GM12872 (cell line): Measurements from ENCODE around the gene MAML3.

Experiments used
- TF ChIP-seq, protein P1 (sequence below): IDR thresholded peaks from 3 replicates; pipeline ENCODE4 v1.5.1; 2011; ENCODE audit warnings: low read depth, mild to moderate bottlenecking, low read length, moderate library complexity; ENCODE audit not compliant: insufficient read depth

The MAML3 gene

DNA sequence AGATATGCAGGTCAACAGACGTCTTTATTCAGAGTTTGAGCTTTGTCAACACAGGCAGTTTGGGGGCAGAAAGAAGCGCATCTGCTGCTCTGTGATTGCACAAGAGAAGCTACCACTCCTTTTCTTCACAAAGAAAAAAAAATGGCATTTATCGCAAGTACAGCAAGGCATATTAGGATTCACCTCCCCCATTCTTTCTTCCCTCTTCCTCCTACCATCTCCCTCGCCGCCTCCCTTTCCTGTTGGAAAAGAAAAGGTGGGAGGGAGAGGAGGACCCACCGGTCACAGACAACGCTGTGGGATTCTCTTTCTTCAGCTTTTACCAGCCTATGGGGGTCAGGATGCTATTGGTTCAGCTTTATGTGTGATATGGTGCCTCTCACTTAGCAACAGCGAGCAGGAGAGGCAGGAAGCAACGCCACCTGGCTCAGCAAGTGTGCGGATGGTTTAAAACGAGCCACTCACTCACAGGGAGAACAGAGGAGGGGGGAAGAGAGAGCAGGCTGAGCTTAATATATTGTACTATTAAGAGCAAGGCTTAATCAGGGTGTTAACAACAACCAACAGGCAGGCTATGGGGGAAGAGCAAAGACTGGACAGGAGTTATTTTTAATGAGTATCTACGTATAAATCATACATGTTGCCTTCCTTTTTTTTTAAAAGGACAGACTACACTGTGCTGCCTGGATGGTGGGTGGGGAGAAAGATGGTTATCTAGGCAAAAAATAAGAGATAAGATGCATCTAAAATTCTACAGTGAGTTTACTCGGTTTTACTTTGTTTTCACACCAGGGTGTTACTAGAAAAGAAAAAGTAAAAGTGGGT lies 104.7 kb downstream of the MAML3 start:
- TF ChIP-seq, protein P1, sequence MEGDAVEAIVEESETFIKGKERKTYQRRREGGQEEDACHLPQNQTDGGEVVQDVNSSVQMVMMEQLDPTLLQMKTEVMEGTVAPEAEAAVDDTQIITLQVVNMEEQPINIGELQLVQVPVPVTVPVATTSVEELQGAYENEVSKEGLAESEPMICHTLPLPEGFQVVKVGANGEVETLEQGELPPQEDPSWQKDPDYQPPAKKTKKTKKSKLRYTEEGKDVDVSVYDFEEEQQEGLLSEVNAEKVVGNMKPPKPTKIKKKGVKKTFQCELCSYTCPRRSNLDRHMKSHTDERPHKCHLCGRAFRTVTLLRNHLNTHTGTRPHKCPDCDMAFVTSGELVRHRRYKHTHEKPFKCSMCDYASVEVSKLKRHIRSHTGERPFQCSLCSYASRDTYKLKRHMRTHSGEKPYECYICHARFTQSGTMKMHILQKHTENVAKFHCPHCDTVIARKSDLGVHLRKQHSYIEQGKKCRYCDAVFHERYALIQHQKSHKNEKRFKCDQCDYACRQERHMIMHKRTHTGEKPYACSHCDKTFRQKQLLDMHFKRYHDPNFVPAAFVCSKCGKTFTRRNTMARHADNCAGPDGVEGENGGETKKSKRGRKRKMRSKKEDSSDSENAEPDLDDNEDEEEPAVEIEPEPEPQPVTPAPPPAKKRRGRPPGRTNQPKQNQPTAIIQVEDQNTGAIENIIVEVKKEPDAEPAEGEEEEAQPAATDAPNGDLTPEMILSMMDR: no peak

GRCh38 chr4:140048419-140048995 lies 105.5 kb downstream of the MAML3 start:
- TF ChIP-seq, protein P1: no peak

GRCh38 chr4:140047786-140048185 lies 106.2 kb downstream of the MAML3 start:
- TF ChIP-seq, protein P1: no peak

DNA sequence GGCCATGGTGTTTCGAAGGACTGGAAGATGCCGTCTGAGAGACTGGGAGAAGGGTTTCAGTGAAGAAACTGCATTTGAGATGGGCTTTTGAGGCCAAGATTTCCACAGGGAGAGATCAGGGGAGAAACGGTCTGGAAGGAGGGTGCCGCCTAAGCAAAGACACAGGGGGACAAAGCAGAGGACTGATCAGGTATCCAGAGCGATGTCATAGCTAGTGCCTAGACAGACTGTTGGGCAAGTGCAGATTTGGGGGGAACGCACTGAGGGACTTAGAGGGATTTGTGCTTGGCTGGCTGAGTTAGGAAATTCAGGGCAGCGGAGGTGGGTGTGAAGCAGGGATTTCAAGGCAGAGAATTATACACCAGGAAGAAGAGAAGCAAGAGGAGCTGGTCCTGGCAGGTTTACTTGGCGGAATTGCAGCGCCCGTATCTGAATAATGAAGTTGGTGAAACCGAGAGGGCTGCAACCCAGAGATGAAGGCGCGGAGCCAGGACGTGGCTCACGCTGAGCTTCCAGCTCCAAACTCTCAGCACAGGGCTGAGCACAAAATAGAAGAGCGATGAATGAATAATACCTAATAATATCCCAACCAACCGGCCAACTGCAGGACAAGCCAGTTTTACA lies 106.9 kb downstream of the MAML3 start:
- TF ChIP-seq, protein P1: no peak

DNA sequence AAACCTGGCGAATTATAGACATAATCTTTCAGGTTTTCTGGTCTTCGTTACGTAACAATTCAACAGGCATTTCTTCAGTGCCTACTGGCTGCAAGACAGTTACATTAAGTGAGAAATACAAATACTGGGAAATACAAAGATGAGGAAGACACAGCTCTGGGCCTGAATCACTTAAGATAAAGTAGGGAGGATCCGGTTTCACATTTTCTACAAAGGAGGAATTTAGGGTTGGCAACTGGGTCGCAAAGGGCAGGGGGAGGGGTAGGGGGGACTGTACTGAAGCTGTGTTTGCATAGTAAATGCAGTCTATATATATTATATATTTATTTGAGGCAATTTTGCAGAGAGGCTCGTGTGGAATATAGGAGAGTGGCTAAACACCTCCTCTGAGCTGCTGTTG lies 107.4 kb downstream of the MAML3 start:
- TF ChIP-seq, protein P1: no peak

DNA sequence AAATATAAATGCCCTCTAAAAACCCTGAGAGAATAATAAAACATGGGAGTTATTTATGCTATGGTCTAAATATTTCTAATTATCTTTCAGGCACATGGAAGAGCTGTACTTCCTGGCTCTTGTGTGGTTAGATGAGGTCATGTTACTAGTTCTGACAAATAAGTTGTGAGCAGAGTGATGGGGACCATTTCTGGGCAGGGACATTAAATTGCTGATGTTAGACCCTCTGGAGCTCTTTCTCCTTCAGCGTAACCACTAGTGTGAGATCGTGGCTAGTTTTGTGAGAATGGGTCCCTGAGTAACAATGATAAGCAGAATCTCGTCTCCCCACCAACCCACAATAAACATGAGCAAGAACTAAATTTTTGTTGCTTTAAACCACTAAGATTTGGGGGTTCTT lies 108.0 kb downstream of the MAML3 start:
- TF ChIP-seq, protein P1: no peak

GRCh38 chr4:140044337-140044902 lies 109.6 kb downstream of the MAML3 start:
- TF ChIP-seq, protein P1: no peak
